ENCODE results near the gene ERICH3. TPM values are rescaled to one million over a fixed set of nuclear protein-coding genes. Genes with fewer than 3 reads are reported as not detected.

ERICH3 gene
- total and polyA plus RNA-seq, 2 experiments from 2014 or later: 0.47 TPM; not detected in 1

DNA sequence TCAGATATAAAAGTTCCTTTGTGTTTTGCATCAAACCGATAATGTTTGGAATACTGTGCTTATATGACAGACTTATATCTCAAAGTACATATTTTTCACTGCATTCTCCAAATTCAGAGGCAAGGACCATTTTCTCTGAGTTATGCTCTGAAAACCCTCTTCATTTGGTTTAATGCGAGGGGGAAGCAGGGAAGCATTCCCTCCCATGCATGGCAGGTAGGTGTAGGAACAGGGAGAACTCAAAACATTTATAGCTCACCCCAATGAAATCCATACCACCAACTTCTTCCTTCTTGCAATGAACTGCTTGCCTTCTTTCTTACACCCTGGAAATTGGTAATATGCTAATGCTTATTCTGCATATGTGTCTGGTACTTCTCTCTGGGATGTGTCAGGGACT lies 10.7 kb upstream of the ERICH3 start:
- Histone ChIP-seq H2AFZ (no peak overlapping the region), H3K4me1 (ENCODE audit: insufficient read depth) (no peaks in the 10 kb centered on the region), H3K36me3 (replicated peaks; ENCODE audit: insufficient read depth, low read depth) (no peaks in the 10 kb centered on the region), H4K20me1 (ENCODE audit: insufficient read depth, poor library complexity, severe bottlenecking) (no peaks in the 10 kb centered on the region), H3K4me3 (no peak overlapping the region), H3K9me3 (ENCODE audit: low read depth) (no peaks in the 10 kb centered on the region), H3K9me2 (replicated peaks; ENCODE audit: insufficient read depth) (no peaks in the 10 kb centered on the region), H3K4me2 (no peak overlapping the region), H3K27me3 (no peaks in the 10 kb centered on the region), H3K27ac (no peak overlapping the region), H3K79me2 (no peaks in the 10 kb centered on the region)
- WGBS (ENCODE audit: low lambda C conversion rate, missing lambda C conversion rate): 94% methylated on average over 2 of the region's 2 CpGs
- DNase-seq (ENCODE audit: low spot score): no peak
- TF ChIP-seq EZH2 (IDR thresholded peaks at IDR 0.05; ENCODE audit: borderline replicate concordance): no peak
- TF ChIP-seq, protein P1, sequence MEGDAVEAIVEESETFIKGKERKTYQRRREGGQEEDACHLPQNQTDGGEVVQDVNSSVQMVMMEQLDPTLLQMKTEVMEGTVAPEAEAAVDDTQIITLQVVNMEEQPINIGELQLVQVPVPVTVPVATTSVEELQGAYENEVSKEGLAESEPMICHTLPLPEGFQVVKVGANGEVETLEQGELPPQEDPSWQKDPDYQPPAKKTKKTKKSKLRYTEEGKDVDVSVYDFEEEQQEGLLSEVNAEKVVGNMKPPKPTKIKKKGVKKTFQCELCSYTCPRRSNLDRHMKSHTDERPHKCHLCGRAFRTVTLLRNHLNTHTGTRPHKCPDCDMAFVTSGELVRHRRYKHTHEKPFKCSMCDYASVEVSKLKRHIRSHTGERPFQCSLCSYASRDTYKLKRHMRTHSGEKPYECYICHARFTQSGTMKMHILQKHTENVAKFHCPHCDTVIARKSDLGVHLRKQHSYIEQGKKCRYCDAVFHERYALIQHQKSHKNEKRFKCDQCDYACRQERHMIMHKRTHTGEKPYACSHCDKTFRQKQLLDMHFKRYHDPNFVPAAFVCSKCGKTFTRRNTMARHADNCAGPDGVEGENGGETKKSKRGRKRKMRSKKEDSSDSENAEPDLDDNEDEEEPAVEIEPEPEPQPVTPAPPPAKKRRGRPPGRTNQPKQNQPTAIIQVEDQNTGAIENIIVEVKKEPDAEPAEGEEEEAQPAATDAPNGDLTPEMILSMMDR (IDR thresholded peaks at IDR 0.05; ENCODE audit: poor library complexity): no peak
- TF ChIP-seq EZH2phosphoT487 (IDR thresholded peaks at IDR 0.05; ENCODE audit: low read depth, severe bottlenecking, unreplicated experiment): no peak

DNA sequence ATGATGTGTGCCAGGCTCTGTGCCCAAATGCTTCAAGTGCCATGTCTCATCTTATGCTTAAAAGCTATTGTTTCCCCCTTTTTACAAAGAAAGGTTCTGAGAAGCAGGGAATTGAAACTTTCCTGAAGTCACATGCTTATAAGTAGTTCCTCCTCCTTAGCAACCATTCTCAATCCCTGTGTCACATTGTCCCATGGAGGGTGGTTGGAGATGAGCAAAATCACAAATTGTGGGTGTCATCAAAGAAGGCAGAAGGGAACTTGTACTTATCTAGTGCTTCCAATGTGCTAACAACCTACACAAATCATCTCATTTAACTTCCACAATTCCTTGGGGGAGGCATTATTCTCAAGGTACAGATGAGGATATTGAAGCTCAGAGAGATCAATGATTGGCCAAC lies 10.1 kb upstream of the ERICH3 start:
- Histone ChIP-seq H3K4me3 (no peak overlapping the region), H3K79me2 (no peaks in the 10 kb centered on the region), H3K36me3 (replicated peaks; ENCODE audit: insufficient read depth, low read depth) (no peaks in the 10 kb centered on the region), H3K9me3 (ENCODE audit: low read depth) (no peaks in the 10 kb centered on the region), H3K9me2 (replicated peaks; ENCODE audit: insufficient read depth) (no peaks in the 10 kb centered on the region), H3K27ac (no peak overlapping the region), H4K20me1 (ENCODE audit: insufficient read depth, poor library complexity, severe bottlenecking) (no peaks in the 10 kb centered on the region), H2AFZ (no peak overlapping the region), H3K4me1 (ENCODE audit: insufficient read depth) (no peaks in the 10 kb centered on the region), H3K27me3 (no peaks in the 10 kb centered on the region), H3K4me2 (no peak overlapping the region)
- TF ChIP-seq, protein P1 (IDR thresholded peaks at IDR 0.05; ENCODE audit: poor library complexity): no peak
- TF ChIP-seq EZH2phosphoT487 (IDR thresholded peaks at IDR 0.05; ENCODE audit: low read depth, severe bottlenecking, unreplicated experiment): no peak
- TF ChIP-seq EZH2 (IDR thresholded peaks at IDR 0.05; ENCODE audit: borderline replicate concordance): no peak
- DNase-seq (ENCODE audit: low spot score): no peak

DNA sequence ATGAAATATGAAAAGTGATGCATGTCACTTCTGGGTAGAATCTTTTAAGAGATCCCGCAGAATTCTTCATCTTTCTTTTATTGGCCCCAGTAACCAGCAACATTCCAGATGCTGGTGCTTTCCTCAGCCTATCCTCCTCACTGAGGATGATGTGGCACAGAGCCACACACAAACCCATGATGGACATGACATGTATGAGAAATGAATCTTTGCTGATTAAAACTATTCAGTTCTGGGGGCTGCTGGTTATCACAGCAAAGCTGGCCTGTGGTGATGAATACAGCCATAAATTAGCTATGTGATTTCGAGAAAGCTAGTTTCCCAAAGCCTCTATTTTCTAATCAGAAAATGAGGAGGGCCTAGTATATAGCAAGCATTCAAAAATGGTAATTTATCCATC lies 8.3 kb upstream of the ERICH3 start:
- no peak for DNase-seq (ENCODE audit: low spot score)
- no peak overlapping the region for H2AFZ ChIP-seq
- H3K36me3 ChIP-seq (replicated peaks; ENCODE audit: insufficient read depth, low read depth): no peaks in the 10 kb centered on the region
- no peaks in the 10 kb centered on the region for H3K9me2 ChIP-seq (replicated peaks; ENCODE audit: insufficient read depth)
- WGBS (ENCODE audit: low lambda C conversion rate, missing lambda C conversion rate): 91% methylated on average over 2 of the region's 2 CpGs
- TF ChIP-seq EZH2phosphoT487 (IDR thresholded peaks at IDR 0.05; ENCODE audit: low read depth, severe bottlenecking, unreplicated experiment) (no peak), EZH2 (IDR thresholded peaks at IDR 0.05; ENCODE audit: borderline replicate concordance) (no peak)
- TF ChIP-seq, protein P1 (IDR thresholded peaks at IDR 0.05; ENCODE audit: poor library complexity): no peak
- no peaks in the 10 kb centered on the region for H3K4me1 ChIP-seq (ENCODE audit: insufficient read depth)
- no peaks in the 10 kb centered on the region for H3K79me2 ChIP-seq
- no peaks in the 10 kb centered on the region for H3K9me3 ChIP-seq (ENCODE audit: low read depth)
- H4K20me1 ChIP-seq (ENCODE audit: insufficient read depth, poor library complexity, severe bottlenecking): no peaks in the 10 kb centered on the region
- H3K27me3 ChIP-seq: no peaks in the 10 kb centered on the region
- H3K4me3 ChIP-seq: no peak overlapping the region
- H3K4me2 ChIP-seq: no peak overlapping the region
- H3K27ac ChIP-seq: no peak overlapping the region

DNA sequence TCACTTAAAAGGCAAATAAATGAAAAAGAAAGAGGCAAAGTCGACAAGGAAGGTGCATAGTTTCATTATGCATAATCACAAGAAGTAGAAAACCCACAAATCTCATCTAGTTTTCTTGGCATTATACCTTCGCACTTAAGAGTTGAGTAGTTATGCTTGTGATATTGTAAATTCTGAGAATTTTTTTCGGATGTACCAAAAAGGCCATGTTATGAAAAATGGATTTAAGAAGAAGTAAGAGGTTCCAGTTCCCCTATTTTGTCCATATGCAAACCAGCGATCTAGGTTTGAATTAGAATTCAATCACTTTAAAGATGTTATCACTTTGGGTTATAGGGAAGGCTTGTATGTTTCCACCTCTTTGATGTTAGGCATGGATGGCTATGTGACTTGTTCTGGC lies 7.9 kb upstream of the ERICH3 start:
- no peaks in the 10 kb centered on the region for H4K20me1 ChIP-seq (ENCODE audit: insufficient read depth, poor library complexity, severe bottlenecking)
- no peak overlapping the region for H2AFZ ChIP-seq
- H3K36me3 ChIP-seq (replicated peaks; ENCODE audit: insufficient read depth, low read depth): no peaks in the 10 kb centered on the region
- H3K27me3 ChIP-seq: no peaks in the 10 kb centered on the region
- TF ChIP-seq EZH2 (IDR thresholded peaks at IDR 0.05; ENCODE audit: borderline replicate concordance) (no peak), EZH2phosphoT487 (IDR thresholded peaks at IDR 0.05; ENCODE audit: low read depth, severe bottlenecking, unreplicated experiment) (no peak)
- TF ChIP-seq, protein P1 (IDR thresholded peaks at IDR 0.05; ENCODE audit: poor library complexity): no peak
- H3K27ac ChIP-seq: no peak overlapping the region
- H3K4me2 ChIP-seq: no peak overlapping the region
- no peak overlapping the region for H3K4me3 ChIP-seq
- H3K4me1 ChIP-seq (ENCODE audit: insufficient read depth): no peaks in the 10 kb centered on the region
- H3K9me3 ChIP-seq (ENCODE audit: low read depth): no peaks in the 10 kb centered on the region
- 88% methylated on average over 4 of the region's 4 CpGs for WGBS (ENCODE audit: low lambda C conversion rate, missing lambda C conversion rate)
- H3K9me2 ChIP-seq (replicated peaks; ENCODE audit: insufficient read depth): no peaks in the 10 kb centered on the region
- H3K79me2 ChIP-seq: no peaks in the 10 kb centered on the region
- no peak for DNase-seq (ENCODE audit: low spot score)
